GM18909 (cell line): ENCODE results near the gene WDR46.
A peak's percentile ranks its signal among the peaks of the same experiment; 100 is the strongest.
"Not testable (repeated sequence)": the region's sequence is repeated elsewhere in the genome, so short reads cannot be mapped to it uniquely, and the experiment has no call there.

Experiments
- ATAC-seq: cut with Tn5 transposase; IDR thresholded peaks from one replicate; pipeline ENCODE4 v1.9.1; 2021; ENCODE audit warnings: mild to moderate bottlenecking; ENCODE audit not compliant: unreplicated experiment, poor library complexity

The WDR46 gene

GRCh38 chr6:33289784-33290315 is 811 bp upstream of the WDR46 start:
- peak; percentile 31 for ATAC-seq

GRCh38 chr6:33288141-33288920 is 708 bp downstream of the WDR46 start:
- ATAC-seq, result no peak

GRCh38 chr6:33286946-33287914 is 1.8 kb downstream of the WDR46 start:
- no peak for ATAC-seq

GRCh38 chr6:33285214-33285613 is 3.8 kb downstream of the WDR46 start:
- not testable (repeated sequence) for ATAC-seq

- no peak for ATAC-seq
Observed at GRCh38 chr6:33280539-33280938, 8.5 kb downstream of the WDR46 start.

GRCh38 chr6:33279971-33280511 is 9.0 kb downstream of the WDR46 start:
- ATAC-seq, result no peak

GRCh38 chr6:33279257-33279695 is 9.8 kb downstream of the WDR46 start:
- no peak for ATAC-seq

GRCh38 chr6:33278810-33279209 is 10.2 kb downstream of the WDR46 start:
- no peak for ATAC-seq

GRCh38 chr6:33278392-33278741 is 10.7 kb downstream of the WDR46 start:
- ATAC-seq, result no peak

- ATAC-seq, result peak; percentile 19
Observed at GRCh38 chr6:33277663-33278391, 11.2 kb downstream of the WDR46 start.

- peak; percentile 60 for ATAC-seq
Observed at GRCh38 chr6:33276864-33277662, 12.0 kb downstream of the WDR46 start, which contains the start of gene B3GALT4. B3GALT4 (plus strand) TSS chr6:33277123; CDS start chr6:33277420, 297 bp downstream.

- no peak for ATAC-seq
Observed at GRCh38 chr6:33276581-33276863, 12.5 kb downstream of the WDR46 start.

- not testable (repeated sequence) for ATAC-seq
Observed at GRCh38 chr6:33275795-33276580, 13.1 kb downstream of the WDR46 start.

- no peak for ATAC-seq
Observed at GRCh38 chr6:33273924-33274902, 14.8 kb downstream of the WDR46 start.

- no peak for ATAC-seq
Observed at GRCh38 chr6:33273129-33273923, 15.7 kb downstream of the WDR46 start.

- no peak for ATAC-seq
Observed at GRCh38 chr6:33272275-33273128, 16.5 kb downstream of the WDR46 start.
